GM19468 (cell line): ENCODE results near the gene OSBPL1A.

ENCODE experiments used
- ATAC-seq: cut with Tn5 transposase; IDR thresholded peaks from one replicate; pipeline ENCODE4 v1.9.1; 2021; ENCODE audit warnings: mild to moderate bottlenecking, moderate library complexity, moderate number of reproducible peaks; ENCODE audit not compliant: unreplicated experiment; ENCODE audit errors: extremely low read depth

OSBPL1A gene

DNA sequence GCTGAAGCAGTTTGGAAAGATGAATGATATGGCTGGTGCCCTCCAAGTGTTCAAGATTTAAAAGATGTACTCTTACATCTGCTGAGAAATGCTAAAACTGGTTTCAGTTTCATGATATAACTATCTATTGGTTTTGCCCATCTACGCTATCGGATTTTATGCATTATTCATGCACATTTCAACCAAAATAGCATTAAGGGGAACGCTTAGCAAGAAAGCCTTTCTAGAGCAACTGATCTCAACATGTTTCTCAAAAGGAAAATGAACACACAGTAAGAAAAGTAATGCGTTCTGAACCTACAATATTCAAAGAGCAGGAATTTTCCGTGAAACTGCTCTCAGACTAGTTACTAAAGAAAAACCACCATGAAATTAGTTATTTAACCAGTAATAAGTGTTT is 164.8 kb downstream of the OSBPL1A start:
- no peak for ATAC-seq

DNA sequence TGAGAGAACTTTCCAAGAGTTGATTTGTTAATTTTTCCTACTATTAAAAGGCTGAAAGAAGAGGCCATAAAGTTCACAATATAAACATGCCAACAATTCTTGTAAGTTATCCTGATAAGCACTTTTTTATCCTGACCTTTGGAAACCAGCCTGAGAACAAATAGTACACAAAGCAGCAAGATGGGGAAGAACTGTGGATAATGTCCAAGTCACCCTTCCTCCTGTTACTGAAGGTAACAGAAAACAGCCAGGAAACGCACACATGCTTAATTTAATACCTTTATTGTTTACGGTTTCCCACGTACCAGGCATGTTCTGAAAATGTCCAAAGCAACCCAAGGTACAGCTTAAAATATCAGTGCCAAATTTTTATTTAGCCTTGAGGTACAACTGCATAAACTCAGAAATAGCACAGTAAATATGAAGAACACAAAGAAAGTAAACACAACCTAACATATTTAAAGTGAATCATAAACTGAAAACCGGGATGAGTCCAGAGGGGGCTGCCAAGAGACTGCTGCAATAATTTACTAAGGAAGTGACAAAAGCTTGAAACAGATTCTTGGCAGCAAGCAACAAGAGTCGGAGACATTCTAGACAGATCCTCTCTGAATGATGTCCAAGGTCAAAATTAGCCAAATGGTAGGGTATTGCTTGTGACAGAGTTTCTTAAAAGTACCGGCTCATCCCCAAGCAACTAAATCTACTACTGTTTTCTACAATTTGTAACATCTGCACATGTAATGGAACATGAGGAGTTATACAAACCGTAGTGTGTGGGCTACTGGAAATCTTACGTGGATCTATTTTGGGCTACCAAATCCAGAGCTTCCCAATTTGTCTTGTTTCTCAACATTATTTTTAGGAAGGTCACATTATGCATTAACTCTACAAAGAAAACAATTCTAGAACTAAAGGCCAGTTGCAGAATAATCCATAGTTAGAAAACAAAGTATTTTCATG is 165.6 kb downstream of the OSBPL1A start:
- ATAC-seq: no peak

DNA sequence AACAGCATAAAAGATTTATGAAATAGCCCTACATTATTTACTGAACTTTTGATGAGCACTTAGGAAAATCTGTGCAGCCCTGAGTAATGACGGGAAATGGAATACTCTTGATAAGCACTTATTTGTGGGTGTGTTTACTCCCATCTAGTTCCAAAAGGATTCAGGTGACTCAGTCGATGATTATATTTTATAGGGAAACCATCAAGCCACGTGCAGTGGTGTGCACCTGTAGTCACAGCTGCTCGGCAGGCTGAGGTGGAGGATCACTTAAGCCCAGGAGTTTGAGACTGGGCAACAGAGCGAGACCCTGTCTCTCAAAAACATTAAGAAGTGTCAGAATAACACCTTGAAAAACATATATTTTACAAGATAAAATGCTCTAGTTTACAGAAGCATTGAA is 166.9 kb downstream of the OSBPL1A start:
- ATAC-seq: no peak

DNA sequence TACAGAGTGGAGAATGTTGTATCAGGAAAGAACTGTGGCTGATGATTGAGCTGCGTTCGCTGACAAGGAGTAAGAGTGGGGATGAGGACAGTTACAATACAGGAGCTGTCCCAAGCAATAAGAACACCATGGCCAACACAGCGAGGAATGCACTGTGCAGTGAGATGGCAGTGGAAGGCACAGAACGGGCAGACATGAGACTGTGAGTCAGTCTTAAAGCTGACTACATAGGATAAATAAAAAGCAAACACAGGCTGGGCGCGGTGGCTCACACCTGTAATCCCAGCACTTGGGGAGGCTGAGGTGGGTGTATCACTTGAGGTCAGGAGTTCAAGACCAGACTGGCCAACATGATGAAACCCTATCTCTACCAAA is 169.0 kb downstream of the OSBPL1A start:
- ATAC-seq: no peak

DNA sequence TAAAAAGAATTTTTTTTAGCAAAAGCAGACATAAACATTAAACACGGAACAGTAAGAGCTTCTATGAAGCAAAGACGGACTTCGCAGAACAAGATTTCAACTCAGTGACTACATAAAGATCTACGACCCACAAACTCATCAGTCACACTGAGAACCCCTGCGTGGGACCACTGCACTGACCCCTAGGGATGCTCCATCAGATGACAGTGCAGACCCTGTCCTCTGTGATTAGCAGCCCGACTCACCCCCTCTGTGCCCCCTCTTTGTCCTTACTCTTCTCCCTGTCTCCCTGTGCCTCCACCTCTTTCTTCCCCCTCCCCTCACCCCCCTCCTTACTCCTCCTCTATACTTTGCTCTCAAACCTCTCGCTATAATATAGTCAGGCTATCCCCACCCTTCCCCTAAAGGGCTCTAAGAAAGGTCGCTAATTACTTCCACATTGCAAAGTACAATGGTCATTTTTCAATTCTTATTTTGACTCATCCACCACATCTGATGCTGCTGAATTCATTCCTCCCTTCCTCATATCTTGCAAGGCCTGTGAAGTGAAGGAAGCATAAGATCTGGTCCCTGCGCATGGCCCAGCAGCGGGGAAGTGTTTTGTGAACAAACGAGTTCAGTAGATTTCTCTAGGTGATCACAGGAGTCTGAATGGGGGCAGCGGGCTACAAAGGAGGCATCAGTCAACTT is 169.5 kb downstream of the OSBPL1A start:
- no peak for ATAC-seq

DNA sequence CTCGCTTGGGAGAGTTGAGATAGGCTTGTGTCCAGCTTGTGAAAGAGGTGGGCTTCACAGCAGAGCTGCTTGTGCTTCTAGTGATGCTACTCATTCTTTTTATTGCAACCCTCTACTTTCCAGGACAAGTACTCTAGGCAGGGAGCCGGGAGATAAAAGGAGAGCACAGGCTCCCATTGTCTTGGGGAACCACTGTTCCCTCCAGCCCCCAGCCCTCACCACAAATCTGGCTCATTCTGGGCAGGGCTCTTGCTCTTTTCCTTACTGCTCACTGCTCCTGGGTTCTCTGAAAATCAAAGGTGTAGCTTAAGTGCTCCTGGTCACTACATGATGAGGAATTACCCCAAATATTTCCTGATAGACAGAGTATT is 177.3 kb downstream of the OSBPL1A start:
- no peak for ATAC-seq

DNA sequence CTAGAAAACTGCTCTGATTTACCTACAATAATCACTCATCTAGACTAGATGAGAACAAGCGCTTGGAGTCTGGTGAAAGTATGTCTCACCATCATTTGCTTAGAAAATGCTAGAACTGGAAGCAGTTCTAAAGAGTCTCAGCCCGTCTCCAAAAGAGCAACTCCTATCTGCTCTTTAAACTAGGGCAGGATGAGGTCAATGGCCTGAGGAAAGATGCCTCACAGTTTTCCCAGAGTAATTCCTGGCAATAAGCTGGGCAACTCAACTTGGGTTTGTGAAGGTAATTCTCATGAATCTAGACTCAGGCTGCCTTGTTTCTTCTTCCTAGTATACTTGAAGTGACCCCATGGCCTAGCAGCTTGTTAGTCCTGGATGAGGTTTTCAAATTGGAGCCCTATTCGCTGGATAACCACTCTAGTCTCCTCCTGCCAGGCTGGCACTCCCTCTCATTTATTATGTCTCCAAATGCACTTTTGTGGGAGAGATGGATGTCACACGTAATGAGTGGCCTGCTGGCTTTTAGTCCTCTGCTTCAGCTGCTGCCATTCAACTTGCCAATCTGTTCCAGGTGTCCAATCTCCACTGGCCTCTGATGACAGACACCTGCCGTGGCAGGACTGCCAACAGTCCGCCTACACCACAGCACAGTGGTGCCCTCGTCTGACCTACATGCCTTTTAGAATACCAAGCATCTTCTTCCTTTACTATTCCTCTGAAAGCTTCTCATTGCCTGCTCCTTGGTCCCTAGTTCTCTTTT is 177.9 kb downstream of the OSBPL1A start:
- ATAC-seq: no peak

DNA sequence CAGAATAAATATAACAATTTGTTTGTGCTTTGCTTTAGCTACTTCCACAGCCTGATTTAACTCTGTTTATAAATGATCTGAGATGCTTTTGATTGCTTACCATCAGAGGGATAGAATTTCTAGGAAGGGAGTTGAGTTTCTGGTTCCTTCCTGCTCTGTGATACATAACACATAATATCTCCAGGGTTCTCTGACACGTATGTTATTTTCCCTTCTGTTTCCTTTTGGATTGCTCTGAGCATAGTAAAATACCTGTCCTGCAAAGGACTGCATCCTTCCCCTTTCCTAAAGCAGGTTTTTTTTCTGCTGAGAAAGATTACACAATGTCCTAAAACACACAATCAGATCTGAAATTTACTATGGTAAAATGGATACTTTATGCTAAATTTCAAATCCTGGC is 182.7 kb downstream of the OSBPL1A start:
- ATAC-seq: no peak

DNA sequence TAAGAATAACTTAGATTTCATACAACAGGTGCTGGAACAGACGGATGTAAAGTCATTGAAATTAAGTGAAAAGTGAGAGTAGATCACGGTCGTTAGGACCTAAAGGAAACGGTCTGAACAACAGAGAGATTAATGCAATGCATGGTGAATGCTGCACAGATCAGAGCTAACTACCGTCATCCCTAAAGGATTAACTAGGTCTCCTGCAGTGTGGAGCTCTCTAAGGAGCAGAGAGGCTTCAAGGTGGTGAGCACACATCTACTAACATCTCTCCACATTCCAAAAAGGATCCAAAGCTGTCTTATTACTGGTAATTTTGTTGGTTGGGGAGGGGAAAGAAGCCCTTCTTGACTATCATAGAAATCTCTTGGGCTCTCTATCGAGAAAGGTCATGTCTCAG is 183.5 kb downstream of the OSBPL1A start:
- ATAC-seq: no peak

DNA sequence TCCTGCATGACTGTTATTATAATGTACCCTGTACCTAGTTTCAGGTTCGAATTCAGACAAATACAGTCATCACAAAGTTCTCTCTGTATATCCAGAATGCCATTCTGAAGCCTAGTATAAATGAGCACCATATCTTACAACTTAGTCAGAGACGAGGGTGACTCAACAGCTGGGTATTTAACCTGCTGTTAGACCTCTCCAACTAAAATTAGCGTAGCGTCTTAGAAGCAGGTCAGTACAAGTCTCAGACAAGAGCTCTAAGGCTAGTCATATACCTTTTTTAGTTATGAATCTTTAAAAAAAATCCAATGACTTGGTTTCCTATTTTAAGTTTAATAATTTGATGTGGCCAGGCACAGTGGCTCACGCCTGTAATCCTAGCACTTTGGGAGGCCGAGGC is 184.7 kb downstream of the OSBPL1A start:
- no peak for ATAC-seq

DNA sequence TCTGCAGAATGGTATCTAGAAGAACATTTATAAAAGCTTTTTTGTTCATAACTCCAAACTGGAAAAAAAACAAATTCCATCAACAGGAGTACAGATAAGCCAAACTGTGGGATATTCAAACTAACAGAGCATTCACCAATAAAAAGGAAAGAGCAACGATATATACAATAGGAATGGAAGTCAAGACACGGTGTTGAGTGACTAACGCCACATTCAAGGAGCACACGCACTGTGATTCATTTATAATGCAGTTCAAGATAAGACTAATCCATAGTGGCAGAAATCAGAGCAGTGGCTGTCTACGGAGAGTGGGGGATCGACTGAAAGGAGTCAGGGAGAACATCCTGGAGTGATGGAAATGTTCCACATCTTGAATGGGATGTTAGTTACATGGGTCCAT is 188.1 kb downstream of the OSBPL1A start:
- ATAC-seq: no peak

DNA sequence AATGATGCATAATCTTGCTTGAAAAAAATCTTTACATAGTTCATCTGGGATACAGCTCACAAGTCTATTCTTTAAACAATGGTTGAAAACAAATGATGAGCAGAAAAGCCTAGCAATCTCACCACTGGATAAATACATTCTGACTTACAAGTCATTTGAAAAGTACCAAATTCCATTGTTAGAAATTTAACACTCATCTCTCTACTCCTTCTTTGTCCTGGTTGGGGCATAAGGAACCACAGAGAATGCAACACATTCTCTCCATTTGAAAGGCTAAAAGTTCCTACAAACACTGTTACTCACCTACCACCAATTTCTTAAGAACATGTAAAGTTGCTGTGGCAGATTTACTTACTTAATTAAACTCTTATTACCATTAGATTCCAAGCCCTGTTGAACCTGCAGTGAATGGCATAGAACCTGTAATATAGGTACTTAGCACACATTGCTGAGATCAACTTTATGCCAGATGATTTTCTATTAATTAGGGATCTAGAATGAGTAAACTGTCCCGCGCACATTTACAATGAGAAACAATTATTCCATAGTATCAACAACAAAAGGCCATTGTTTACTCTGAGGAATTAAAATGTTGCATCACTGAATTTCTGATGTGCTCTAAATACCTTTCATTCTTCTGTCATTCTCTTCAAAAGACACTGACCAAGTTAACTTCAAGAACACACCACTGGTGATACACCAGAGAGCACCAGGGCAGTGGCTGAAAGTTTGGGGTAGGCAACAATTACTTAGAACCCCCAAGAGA is 189.2 kb downstream of the OSBPL1A start:
- no peak for ATAC-seq

DNA sequence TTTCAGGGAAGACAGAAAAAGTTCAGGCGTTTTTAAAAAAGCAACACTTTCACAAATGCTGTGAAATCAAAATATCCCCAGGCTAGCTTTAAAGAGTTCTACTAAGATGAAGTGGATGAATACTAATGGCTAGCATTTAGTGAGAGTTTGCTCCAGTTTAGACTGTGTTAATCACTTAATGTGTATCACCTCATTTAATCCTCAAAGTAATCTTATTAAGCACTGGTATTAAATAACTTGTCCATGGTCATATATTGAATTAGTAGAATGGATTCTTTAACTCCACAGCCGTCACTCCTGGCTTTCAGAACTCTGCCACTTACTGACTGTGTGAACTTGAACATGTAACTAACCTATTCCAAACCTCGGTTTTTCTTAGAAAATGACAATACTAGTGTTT is 192.7 kb downstream of the OSBPL1A start:
- no peak for ATAC-seq

DNA sequence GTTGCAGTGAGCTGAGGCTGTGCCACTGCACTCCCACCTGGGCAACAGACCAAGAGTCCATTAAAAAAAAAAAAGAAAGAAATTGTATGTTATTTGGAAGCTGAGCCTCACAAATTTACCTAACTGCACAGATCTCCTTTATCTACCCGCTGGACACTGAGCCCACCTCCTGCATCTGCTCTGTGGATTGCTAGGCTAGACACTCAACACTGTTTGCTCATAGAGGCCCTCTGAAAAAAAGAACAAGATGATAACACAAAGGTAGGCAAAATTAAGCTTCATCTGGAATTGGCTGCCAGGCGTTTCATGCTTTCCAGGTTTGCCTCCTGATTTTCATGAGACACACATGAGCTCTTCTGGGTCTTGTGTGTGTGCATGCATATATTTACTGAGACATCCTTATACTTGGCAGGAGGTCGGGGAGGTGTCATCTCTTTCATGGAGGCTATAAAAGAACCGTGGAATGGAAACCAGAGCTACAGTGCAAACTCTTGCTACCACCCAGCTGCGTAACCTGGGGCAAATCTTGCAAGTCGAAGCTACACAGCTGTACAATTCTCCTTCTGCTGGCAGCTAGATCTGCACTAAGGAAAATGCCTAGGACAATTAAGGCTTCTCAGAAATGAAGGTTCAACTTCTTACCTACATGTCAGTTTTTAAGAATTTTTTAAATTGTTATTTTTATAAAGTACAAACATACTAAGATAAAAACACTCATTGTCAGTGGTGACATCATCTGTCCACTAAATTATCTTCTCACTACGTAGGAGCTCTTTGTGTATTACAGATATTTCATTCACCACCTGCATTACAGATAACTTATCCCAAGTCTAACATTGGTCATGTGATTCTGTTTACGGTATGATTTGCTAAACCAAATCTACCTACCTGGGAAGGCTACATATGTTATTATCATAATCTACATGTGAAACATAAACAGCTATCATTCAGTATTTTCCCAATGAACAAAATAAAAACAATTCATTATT is 195.6 kb downstream of the OSBPL1A start:
- ATAC-seq: no peak

DNA sequence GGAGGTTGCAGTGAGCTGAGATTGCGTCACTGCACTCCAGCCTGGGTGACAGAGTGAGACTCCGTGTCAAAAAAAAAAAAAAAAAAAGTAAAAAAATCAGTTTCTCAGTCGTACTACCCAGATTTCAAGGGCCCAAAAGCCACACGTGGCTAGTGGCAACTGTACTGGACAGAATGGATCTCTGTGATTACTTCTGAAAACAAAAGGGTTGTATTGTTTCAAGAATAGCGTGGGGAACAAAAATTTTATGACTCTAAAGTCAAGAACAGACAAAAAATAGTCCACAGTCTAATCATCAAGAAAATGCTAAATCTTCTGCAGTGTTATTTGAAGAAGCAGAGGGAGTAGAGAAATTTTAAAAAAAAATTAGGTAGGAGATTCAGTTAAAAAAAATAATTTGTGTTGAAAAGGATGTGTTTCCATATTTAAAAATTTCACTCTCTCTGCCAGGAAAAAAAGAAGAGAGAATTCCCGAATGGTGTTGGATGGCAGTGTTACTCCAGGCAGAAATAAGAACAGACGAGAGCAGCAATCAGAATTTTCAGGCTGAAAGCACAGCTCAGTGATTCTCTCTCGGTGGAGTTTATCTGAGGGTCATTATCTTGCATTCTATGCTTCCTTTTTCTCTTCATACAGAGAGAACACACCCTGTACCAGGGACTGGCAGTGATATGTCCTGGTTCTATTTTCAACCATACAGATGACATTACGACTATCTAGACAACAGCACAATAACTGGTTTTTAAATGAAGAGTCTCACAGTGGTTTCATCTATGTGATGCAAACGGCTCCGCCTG is 196.9 kb downstream of the OSBPL1A start:
- no peak for ATAC-seq

DNA sequence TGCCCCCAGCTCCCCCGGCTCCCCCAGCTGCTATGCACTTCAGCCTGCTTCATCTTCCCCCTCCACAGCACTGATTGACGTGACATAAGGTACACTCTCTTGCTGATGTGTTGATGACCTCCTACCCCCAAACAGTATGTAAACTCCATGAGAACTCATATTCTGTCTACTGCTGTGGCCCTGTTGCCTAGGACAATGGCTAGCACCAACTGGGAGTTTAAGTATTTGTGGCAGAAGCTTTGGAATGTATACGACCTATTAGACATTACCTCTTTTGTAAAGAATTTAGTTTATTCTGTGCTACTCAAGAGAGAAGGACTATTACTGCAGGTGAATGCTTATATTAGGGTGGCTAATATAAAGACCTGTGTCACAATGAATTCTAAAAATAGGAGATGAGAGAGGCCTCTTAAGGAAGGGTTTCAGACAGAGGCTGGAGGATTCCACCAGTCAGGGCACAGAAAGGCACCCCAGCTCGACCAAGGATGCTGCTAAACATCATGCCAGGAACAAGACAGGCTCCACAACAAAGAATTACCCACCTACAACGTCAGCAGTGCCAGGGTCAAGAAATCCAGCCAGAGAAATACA is 198.2 kb downstream of the OSBPL1A start:
- ATAC-seq: no peak

DNA sequence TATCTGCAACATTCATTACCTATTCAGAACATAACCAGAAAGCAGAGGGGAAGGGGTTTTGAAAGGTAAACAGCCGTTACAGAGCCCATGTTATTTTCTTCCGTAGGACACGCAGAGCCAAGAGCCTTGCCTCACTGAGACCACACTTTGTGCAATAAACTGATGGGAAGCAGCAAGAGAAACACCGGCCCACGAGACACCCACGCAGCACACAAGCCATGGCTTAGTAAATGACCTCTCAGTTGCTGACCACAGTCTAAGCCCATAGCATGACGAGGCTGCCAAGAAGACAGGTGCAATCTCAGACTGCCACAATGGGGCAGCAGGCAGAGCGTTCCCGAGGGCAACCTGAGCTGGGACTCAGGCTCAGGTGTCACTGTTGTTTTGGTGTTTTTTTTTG is 199.2 kb downstream of the OSBPL1A start:
- ATAC-seq: no peak

DNA sequence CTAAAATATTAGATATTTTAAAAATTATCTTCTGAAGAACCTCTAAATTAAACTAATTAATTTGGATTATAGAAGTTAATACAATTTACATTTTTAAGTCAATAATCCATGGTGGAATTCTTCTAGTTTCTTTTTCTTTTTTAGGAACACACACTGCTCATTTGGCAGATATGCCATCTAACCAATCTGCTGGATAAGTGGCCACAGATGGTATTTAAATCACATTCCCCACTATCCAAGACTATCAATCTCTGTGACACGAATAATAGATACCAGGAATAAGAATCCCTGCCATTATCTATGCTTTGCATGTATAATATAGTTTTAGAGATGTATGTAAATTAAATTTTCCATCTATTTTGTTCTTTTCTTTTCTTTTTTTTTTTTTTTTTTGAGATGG is 200.2 kb downstream of the OSBPL1A start:
- no peak for ATAC-seq
